Activated B cell treated with CpG ODN at 0.5 μM for 24 hours (primary cell): ENCODE measurements around the gene HPSE2. TPM values are rescaled to one million over a fixed set of nuclear protein-coding genes. Genes with fewer than 3 reads are reported as not detected.

Experiments
- ATAC-seq: fragments of 200-7000 bp; cut with Tn5 transposase; one replicate; pipeline ENCODE4 v1.10.0; 2021; ENCODE audit warnings: low read depth, mild to moderate bottlenecking, moderate library complexity
- CTCF ChIA-PET: fragments of 350-600 bp; sonication (Branson Sonifier 250); formaldehyde crosslinking; loops from one replicate; lab custom pipeline; 2021; ENCODE audit warnings: antibody characterized with exemption; lab: Charles Lee
- POLR2A ChIA-PET: fragments of 350-600 bp; sonication (Branson Sonifier 250); formaldehyde crosslinking; loops from one replicate; lab custom pipeline; 2021; ENCODE audit warnings: antibody characterized with exemption; lab: Charles Lee
- DNase-seq: peaks from one replicate; pipeline ENCODE4 v3.0.0; 2022
- H3K27ac Mint-ChIP-seq: one replicate; pipeline ENCODE4 v1.8.0; 2020; ENCODE audit warnings: mixed read lengths
- H3K27me3 Mint-ChIP-seq: one replicate; pipeline ENCODE4 v1.8.0; 2021; ENCODE audit warnings: mixed read lengths
- H3K36me3 Mint-ChIP-seq: one replicate; pipeline ENCODE4 v1.8.0; 2021; ENCODE audit warnings: low read depth, mixed read lengths
- H3K4me1 Mint-ChIP-seq: one replicate; pipeline ENCODE4 v1.8.0; 2021; ENCODE audit warnings: mixed read lengths
- H3K4me3 Mint-ChIP-seq: one replicate; pipeline ENCODE4 v1.8.0; 2020; ENCODE audit warnings: mild to moderate bottlenecking, mixed read lengths
- H3K9me3 Mint-ChIP-seq: one replicate; pipeline ENCODE4 v1.8.0; 2020; ENCODE audit warnings: mixed read lengths
- CTCF ChIP-seq: fragments of 200-600 bp; IDR thresholded peaks from one replicate; pipeline ENCODE4 v1.8.0; 2022; ENCODE audit warnings: antibody characterized with exemption, mild to moderate bottlenecking
- intact Hi-C: fragments of 100-400 bp; cut with micrococcal nuclease; formaldehyde crosslinking; loops from one replicate; pipeline ENCODE4 v1.15.1; 2024
- total RNA-seq: library from RNA; stranded (reverse); gene quantifications from 2 replicates; pipeline ENCODE4 v1.2.3, GENCODE V29; 2022

Gene HPSE2
- total RNA-seq, 1 donor from 2014 or later = not detected

GRCh38 chr10:98610836-98611235, 624.8 kb downstream of the HPSE2 start:
- no peak overlapping the region for H3K27ac Mint-ChIP-seq
- no peak overlapping the region for H3K4me3 Mint-ChIP-seq
- ChIA-PET CTCF (no interaction called here), POLR2A (no interaction called here)
- DNase-seq (no peak), ATAC-seq (no peak)
- intact Hi-C loops = no loop called here
- H3K27me3 Mint-ChIP-seq = peaks cover 18% of the 10 kb centered on the region
- H3K9me3 Mint-ChIP-seq = no peaks in the 10 kb centered on the region
- no peaks in the 10 kb centered on the region for H3K36me3 Mint-ChIP-seq
- no peak for TF ChIP-seq CTCF
- H3K4me1 Mint-ChIP-seq = no peaks in the 10 kb centered on the region

GRCh38 chr10:98610301-98610700, 625.4 kb downstream of the HPSE2 start:
- Mint-ChIP-seq H3K27ac (no peak overlapping the region), H3K4me1 (no peaks in the 10 kb centered on the region), H3K9me3 (no peaks in the 10 kb centered on the region), H3K27me3 (peaks cover 17% of the 10 kb centered on the region), H3K36me3 (no peaks in the 10 kb centered on the region), H3K4me3 (no peak overlapping the region)
- DNase-seq (no peak), ATAC-seq (no peak)
- CTCF ChIA-PET = no interaction called here
- no peak for TF ChIP-seq CTCF
- intact Hi-C loops = no loop called here
- POLR2A ChIA-PET = no interaction called here

GRCh38 chr10:98609265-98609664, 626.4 kb downstream of the HPSE2 start:
- H3K27ac Mint-ChIP-seq = no peak overlapping the region
- no peaks in the 10 kb centered on the region for H3K9me3 Mint-ChIP-seq
- DNase-seq = no peak
- no peak for ATAC-seq
- H3K36me3 Mint-ChIP-seq = no peaks in the 10 kb centered on the region
- H3K4me1 Mint-ChIP-seq = no peaks in the 10 kb centered on the region
- no peak overlapping the region for H3K4me3 Mint-ChIP-seq
- intact Hi-C loops = no loop called here
- ChIA-PET POLR2A (no interaction called here), CTCF (no interaction called here)
- H3K27me3 Mint-ChIP-seq = peaks cover 17% of the 10 kb centered on the region
- TF ChIP-seq CTCF = no peak

- no peaks in the 10 kb centered on the region for H3K9me3 Mint-ChIP-seq
- H3K4me3 Mint-ChIP-seq = no peak overlapping the region
- H3K27ac Mint-ChIP-seq = no peak overlapping the region
- no peak for DNase-seq
- CTCF ChIA-PET = no interaction called here
- intact Hi-C loops = no loop called here
- H3K4me1 Mint-ChIP-seq = no peaks in the 10 kb centered on the region
- H3K36me3 Mint-ChIP-seq = no peaks in the 10 kb centered on the region
- no peak for TF ChIP-seq CTCF
- no peak for ATAC-seq
- H3K27me3 Mint-ChIP-seq = peaks cover 17% of the 10 kb centered on the region
- POLR2A ChIA-PET = no interaction called here
These were observed 627.2 kb downstream of the HPSE2 start for GRCh38 chr10:98608411-98608810.

GRCh38 chr10:98602224-98602623, 633.4 kb downstream of the HPSE2 start:
- peaks cover 8% of the 10 kb centered on the region for H3K27me3 Mint-ChIP-seq
- intact Hi-C loops = no loop called here
- H3K27ac Mint-ChIP-seq = no peak overlapping the region
- DNase-seq = no peak
- TF ChIP-seq CTCF = no peak
- H3K4me3 Mint-ChIP-seq = no peak overlapping the region
- H3K9me3 Mint-ChIP-seq = no peaks in the 10 kb centered on the region
- ATAC-seq = no peak
- ChIA-PET CTCF (no interaction called here), POLR2A (no interaction called here)
- H3K36me3 Mint-ChIP-seq = no peaks in the 10 kb centered on the region
- no peaks in the 10 kb centered on the region for H3K4me1 Mint-ChIP-seq
